HEK293 (cell line): Measurements from ENCODE around the gene GP1BB.

ENCODE experiments used
- CTCF ChIA-PET: fragments of 350-600 bp; formaldehyde crosslinking; extraction: SDS; loops from one replicate; lab custom pipeline; 2021; ENCODE audit warnings: antibody characterized with exemption; lab: Yijun Ruan, JAX
- POLR2A ChIA-PET: fragments of 300-600 bp; formaldehyde crosslinking; extraction: SDS; loops from one replicate; lab custom pipeline; 2020; ENCODE audit warnings: antibody characterized with exemption, inconsistent platforms; lab: Yijun Ruan, JAX
- H3K27ac ChIP-seq: fragments of 200-500 bp; sonication (Bioruptor generic); 2 replicates; pipeline ENCODE4 v1.5.1; 2014; ENCODE audit warnings: low read depth, low read length, control low read depth, inconsistent platforms; ENCODE audit errors: extremely low read depth
- H3K36me3 ChIP-seq, 2 experiments: fragments of 200-500 bp in 1 of 2; sonication (Bioruptor generic) in 1 of 2; 1 replicate in 1 of 2; 2 replicates in 1 of 2; pipeline ENCODE4 v1.5.1; 2014 to 2017; ENCODE audit warnings: inconsistent platforms in 2 of 2, low read length in 2 of 2; ENCODE audit not compliant: control insufficient read depth in 2 of 2, insufficient read depth in 1 of 2
- H3K4me1 ChIP-seq: fragments of 200-500 bp; sonication (Bioruptor generic); 2 replicates; pipeline ENCODE4 v1.5.1; 2014; ENCODE audit warnings: mild to moderate bottlenecking, low read length, inconsistent platforms; ENCODE audit not compliant: control insufficient read depth, insufficient read depth
- H3K4me3 ChIP-seq: 2 replicates; pipeline ENCODE4 v1.5.1; 2011; ENCODE audit warnings: low read depth, mild to moderate bottlenecking, control low read depth, low read length, moderate library complexity
- H3K9me3 ChIP-seq: fragments of 200-500 bp; sonication (Bioruptor generic); 2 replicates; pipeline ENCODE4 v1.5.1; 2014; ENCODE audit warnings: low read depth, low read length, inconsistent platforms; ENCODE audit not compliant: control insufficient read depth, insufficient read depth
- KLF1 ChIP-seq: fragments of 450-650 bp; formaldehyde crosslinking; IDR thresholded peaks from 2 replicates; pipeline ENCODE4 v1.5.1; 2016; ENCODE audit warnings: missing biosample characterization, missing genetic modification characterization
- MZF1 ChIP-seq: fragments of 450-650 bp; formaldehyde crosslinking; IDR thresholded peaks from 2 replicates; pipeline ENCODE4 v1.5.1; 2017; ENCODE audit warnings: missing biosample characterization, missing genetic modification characterization, borderline replicate concordance
- RBAK ChIP-seq: fragments of 450-650 bp; formaldehyde crosslinking; IDR thresholded peaks from 2 replicates; pipeline ENCODE4 v1.5.1; 2016; ENCODE audit warnings: missing biosample characterization, missing genetic modification characterization
- SETDB1 ChIP-seq: IDR thresholded peaks from one replicate; pipeline ENCODE4 v1.6.1; 2017; ENCODE audit warnings: mild to moderate bottlenecking, low read length, moderate library complexity, mixed read lengths; ENCODE audit not compliant: insufficient read length
- ZNF274 ChIP-seq, 2 experiments: fragments of 200-500 bp in 1 of 2; fragments of 450-650 bp in 1 of 2; sonication (Bioruptor generic) in 1 of 2; formaldehyde crosslinking in 1 of 2; IDR thresholded peaks; 2 replicates each; pipeline versions ENCODE4 v1.5.1 to v1.6.1; 2014 to 2016; ENCODE audit warnings: borderline replicate concordance in 1 of 2, inconsistent platforms in 1 of 2, low read length in 1 of 2, missing biosample characterization in 1 of 2, missing genetic modification characterization in 1 of 2
- ZNF488 ChIP-seq: fragments of 450-650 bp; formaldehyde crosslinking; IDR thresholded peaks from 2 replicates; pipeline ENCODE4 v1.5.1; 2016; ENCODE audit warnings: missing biosample characterization, missing genetic modification characterization
- ZNF521 ChIP-seq: fragments of 450-650 bp; formaldehyde crosslinking; IDR thresholded peaks from 2 replicates; pipeline ENCODE4 v1.5.1; 2017; ENCODE audit warnings: missing biosample characterization, mild to moderate bottlenecking, missing genetic modification characterization
- ZNF544 ChIP-seq: fragments of 450-650 bp; formaldehyde crosslinking; IDR thresholded peaks from 2 replicates; pipeline ENCODE4 v1.5.0; 2017; ENCODE audit warnings: missing biosample characterization, missing genetic modification characterization
- ZNF558 ChIP-seq: fragments of 450-650 bp; formaldehyde crosslinking; IDR thresholded peaks from 2 replicates; pipeline ENCODE4 v1.5.1; 2016; ENCODE audit warnings: missing biosample characterization, missing genetic modification characterization
- ZNF596 ChIP-seq: fragments of 450-650 bp; IDR thresholded peaks from 2 replicates; pipeline ENCODE4 v1.5.0; 2018; ENCODE audit warnings: missing biosample characterization, mild to moderate bottlenecking, missing genetic modification characterization, moderate library complexity
- ZNF670 ChIP-seq: fragments of 450-650 bp; formaldehyde crosslinking; IDR thresholded peaks from 2 replicates; pipeline ENCODE4 v1.5.1; 2016; ENCODE audit warnings: missing biosample characterization, missing genetic modification characterization, low read depth
- ZNF768 ChIP-seq: fragments of 450-650 bp; formaldehyde crosslinking; IDR thresholded peaks from 2 replicates; pipeline ENCODE4 v1.5.1; 2018; ENCODE audit warnings: missing biosample characterization, mild to moderate bottlenecking, missing genetic modification characterization
- ZNF792 ChIP-seq: fragments of 450-650 bp; formaldehyde crosslinking; IDR thresholded peaks from 2 replicates; pipeline ENCODE4 v1.5.1; 2016; ENCODE audit warnings: missing biosample characterization, missing genetic modification characterization
- TF ChIP-seq, protein P1 (sequence below): fragments of 450-650 bp; formaldehyde crosslinking; IDR thresholded peaks from 2 replicates; pipeline ENCODE4 v1.5.1; 2016; ENCODE audit warnings: missing biosample characterization, missing genetic modification characterization
- TF ChIP-seq, protein P2 (sequence below): fragments of 450-650 bp; formaldehyde crosslinking; IDR thresholded peaks from 2 replicates; pipeline ENCODE4 v1.5.1; 2017; ENCODE audit warnings: missing biosample characterization, missing genetic modification characterization

Gene GP1BB

GRCh38 chr22:19680911-19681862, 42.2 kb upstream of the GP1BB start:
- H3K36me3 ChIP-seq, result no peaks in the 10 kb centered on the region
- ChIA-PET POLR2A (no interaction called here), CTCF (interaction anchor here (0.6 to 1.6 kb wide), 5 partner anchors 8 to 381 kb away, joined by 3 to 6 read pairs (median 5); no protein-coding TSS in a partner anchor)
- no peak overlapping the region for H3K27ac ChIP-seq
- H3K4me3 ChIP-seq, result no peak overlapping the region
- H3K4me1 ChIP-seq, result no peaks in the 10 kb centered on the region
- TF ChIP-seq ZNF521 (tag by site-specific recombination) (no peak), ZNF488 (tag by site-specific recombination) (no peak), SETDB1 (peak; percentile 81), ZNF558 (tag by site-specific recombination) (no peak)
- TF ChIP-seq, protein P1, sequence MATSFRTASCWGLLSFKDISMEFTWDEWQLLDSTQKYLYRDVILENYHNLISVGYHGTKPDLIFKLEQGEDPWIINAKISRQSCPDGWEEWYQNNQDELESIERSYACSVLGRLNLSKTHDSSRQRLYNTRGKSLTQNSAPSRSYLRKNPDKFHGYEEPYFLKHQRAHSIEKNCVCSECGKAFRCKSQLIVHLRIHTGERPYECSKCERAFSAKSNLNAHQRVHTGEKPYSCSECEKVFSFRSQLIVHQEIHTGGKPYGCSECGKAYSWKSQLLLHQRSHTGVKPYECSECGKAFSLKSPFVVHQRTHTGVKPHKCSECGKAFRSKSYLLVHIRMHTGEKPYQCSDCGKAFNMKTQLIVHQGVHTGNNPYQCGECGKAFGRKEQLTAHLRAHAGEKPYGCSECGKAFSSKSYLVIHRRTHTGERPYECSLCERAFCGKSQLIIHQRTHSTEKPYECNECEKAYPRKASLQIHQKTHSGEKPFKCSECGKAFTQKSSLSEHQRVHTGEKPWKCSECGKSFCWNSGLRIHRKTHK (tag by site-specific recombination), result 0 out of 2 replicates have a peak, but pooled peaks have one; percentile 19
- H3K9me3 ChIP-seq, result no peaks in the 10 kb centered on the region

GRCh38 chr22:19681863-19682245, 41.5 kb upstream of the GP1BB start:
- ChIA-PET POLR2A (no interaction called here), CTCF (interaction anchor here (1.0 to 1.2 kb wide), 2 partner anchors 10 to 35 kb away, joined by 5 to 6 read pairs; no protein-coding TSS in a partner anchor)
- peak; percentile 31 for TF ChIP-seq SETDB1
- no peak for TF ChIP-seq ZNF596
- no peak overlapping the region for H3K4me3 ChIP-seq
- no peaks in the 10 kb centered on the region for H3K4me1 ChIP-seq
- H3K36me3 ChIP-seq, result no peaks in the 10 kb centered on the region
- H3K9me3 ChIP-seq, result no peaks in the 10 kb centered on the region
- no peak overlapping the region for H3K27ac ChIP-seq

GRCh38 chr22:19686946-19687345, 36.4 kb upstream of the GP1BB start:
- ChIA-PET POLR2A (no interaction called here), CTCF (no interaction called here)
- H3K27ac ChIP-seq, result no peak overlapping the region
- no peak overlapping the region for H3K4me3 ChIP-seq
- TF ChIP-seq ZNF558 (tag by site-specific recombination) (no peak), MZF1 (tag by site-specific recombination) (no peak), ZNF596 (no peak), ZNF670 (tag by site-specific recombination) (no peak), ZNF768 (no peak), ZNF544 (tag by site-specific recombination) (no peak), RBAK (no peak), KLF1 (tag by site-specific recombination) (no peak), ZNF274 (IDR thresholded peaks at IDR 0.05; ENCODE audit: low read length) (no peak), ZNF274 (tag by site-specific recombination; IDR thresholded peaks at IDR 0.05; ENCODE audit: borderline replicate concordance) (no peak), ZNF792 (tag by site-specific recombination) (no peak)
- TF ChIP-seq, protein P2, sequence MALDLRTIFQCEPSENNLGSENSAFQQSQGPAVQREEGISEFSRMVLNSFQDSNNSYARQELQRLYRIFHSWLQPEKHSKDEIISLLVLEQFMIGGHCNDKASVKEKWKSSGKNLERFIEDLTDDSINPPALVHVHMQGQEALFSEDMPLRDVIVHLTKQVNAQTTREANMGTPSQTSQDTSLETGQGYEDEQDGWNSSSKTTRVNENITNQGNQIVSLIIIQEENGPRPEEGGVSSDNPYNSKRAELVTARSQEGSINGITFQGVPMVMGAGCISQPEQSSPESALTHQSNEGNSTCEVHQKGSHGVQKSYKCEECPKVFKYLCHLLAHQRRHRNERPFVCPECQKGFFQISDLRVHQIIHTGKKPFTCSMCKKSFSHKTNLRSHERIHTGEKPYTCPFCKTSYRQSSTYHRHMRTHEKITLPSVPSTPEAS, result no peak
- no peaks in the 10 kb centered on the region for H3K9me3 ChIP-seq
- no peaks in the 10 kb centered on the region for H3K36me3 ChIP-seq
- no peaks in the 10 kb centered on the region for H3K4me1 ChIP-seq
